Amygdala (tissue), 56 donors: Measurements from ENCODE around the gene CLMP.

ENCODE experiments used
- DNase-seq, 56 donors: peaks; one replicate each; lab custom pipeline; 2025; lab: John Stamatoyannopoulos, UW

The CLMP gene, protein sequence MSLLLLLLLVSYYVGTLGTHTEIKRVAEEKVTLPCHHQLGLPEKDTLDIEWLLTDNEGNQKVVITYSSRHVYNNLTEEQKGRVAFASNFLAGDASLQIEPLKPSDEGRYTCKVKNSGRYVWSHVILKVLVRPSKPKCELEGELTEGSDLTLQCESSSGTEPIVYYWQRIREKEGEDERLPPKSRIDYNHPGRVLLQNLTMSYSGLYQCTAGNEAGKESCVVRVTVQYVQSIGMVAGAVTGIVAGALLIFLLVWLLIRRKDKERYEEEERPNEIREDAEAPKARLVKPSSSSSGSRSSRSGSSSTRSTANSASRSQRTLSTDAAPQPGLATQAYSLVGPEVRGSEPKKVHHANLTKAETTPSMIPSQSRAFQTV

DNA sequence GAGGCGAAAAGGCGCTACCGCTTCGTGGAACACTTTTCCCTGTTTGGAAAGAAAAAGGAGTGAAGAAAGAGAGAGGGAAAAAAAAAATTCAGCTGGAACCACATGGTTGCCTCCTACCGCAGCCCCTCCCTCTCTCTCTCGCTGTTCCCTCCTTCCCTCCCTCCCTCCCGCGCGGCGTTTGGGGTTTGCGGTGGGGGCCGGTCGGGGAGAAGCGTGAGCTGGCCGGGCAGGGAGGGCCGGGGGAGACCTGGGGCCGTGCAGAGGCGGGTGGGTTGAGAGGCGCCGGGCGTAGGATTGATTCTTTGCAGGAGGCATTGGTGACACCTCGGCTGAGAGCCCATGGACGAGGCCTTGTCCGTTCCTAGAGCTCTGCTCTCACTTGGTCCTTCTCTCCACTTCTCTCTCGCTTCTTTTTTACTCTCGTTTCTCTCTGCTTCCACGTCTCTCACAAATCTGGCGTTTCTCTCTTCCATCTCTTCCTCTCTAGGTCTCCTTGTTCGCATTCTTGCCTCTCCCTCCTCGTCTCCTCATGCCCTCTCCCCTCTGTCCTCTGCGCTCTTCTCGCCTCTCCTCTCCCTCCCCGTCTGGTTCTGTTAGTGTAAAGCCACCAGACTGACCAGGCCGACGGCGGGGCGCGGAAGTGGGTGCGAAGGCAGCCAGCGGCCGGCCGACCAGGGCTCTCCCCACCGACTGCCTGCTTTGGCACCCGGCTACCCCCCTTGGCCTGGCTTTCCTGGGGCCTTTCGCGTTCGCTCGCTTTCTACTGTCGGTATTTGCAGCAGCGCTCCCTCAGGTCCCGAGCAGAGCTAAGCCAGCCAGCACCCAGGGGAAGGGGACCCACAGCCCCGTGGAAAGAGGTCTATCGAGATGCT lies at the start of gene CLMP:
TSS of gene CLMP (minus strand) at position 61 of the 872 bp plus-strand sequence. CDS start 308 bp downstream, outside the sequence.
- peak in 1 of 56 donors; percentile 21 for DNase-seq

DNA sequence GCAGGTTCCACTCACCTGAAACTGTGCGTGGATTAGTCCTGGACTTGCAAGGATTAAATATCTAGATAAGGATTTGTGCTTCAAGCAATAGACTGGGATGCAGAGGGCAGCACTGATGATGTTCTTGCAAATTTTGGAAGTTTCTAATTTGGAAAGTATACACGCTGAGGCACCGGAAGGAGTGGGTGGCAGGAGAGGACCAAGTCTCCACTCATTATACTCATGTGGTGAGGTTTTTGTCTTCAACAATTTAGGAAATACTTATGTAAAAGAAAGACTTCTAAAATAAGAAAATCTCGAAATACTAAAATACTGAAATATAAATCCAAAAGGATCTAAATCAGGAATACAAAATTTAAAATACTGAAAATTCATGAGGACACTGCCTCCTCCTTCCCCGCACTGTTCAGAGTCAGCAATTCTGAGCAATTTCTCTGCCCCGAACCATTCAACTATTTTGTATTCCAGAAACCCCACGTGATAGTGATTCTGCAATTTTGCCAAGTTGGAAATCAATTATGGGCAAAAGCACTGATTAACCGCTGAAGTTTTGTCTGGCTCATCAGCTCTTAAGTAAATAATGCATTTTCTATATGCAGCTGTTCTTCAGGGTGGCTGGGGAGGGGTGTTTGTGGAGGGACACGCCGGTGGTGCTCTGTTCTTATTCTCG lies 47.0 kb upstream of the CLMP start:
- DNase-seq: peak in 2 of 56 donors; percentile 3 to 7

DNA sequence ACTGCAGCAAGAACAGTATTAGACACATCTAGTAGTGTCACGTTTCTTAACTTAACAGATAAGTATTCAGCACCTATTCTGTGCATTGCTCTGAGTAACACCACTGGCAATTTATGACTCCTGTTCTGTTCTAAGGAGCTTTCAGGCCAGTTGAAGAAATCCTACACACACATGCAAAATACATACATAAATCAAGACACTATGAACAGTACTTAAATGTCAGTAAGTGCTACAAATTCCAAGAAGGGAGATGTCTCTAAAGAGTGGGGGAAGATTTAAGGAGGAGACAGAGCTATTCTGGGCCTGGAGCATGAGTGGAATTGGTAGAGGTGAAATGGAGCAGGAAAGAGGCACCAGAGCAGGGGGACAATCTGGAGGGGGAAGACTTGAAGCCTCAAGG lies 46.2 kb upstream of the CLMP start:
- DNase-seq: no peak

DNA sequence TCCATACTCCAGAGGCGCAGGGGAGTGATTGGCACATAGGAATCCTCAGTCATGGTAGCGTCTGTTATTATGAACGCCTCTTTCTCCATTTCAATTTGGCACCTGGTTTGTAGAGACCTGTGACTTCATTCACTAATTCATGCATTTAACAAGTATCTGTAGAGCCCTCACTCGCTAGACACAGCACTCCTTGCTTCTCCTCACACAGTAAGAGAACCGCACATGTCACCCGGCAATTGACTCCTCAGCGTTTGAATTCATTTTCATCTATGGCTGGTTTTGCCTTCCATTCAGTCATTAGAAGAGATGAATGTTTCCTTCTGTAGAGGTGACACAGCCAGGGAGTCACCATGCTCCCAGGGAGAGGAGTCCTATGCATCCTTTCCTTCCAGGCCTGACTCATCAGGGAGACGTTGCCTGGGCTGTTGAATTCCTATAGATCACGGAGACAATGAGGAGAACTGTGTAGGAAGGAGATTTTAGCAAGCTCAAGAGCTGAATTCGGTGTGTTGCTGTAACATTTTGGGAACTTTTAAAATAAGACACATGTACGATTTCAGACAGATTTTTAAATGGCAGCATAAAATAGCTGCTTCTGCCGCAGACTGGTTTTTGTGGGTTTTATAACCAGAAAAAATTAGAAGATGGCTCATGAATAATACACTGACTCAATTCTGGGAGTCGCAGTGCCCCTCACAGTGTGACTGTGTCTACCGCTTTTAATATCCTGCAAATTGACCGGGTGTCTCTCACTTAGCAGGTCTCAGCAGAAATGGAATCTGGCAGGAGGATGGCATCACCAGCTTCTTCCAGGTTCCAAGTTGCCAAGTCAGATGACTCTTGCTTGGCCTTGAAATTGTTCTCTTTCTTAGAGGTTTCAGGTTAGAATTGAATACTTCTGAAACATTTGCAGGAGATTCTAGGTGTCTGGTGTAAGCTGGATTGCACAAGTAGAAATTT lies 44.4 kb upstream of the CLMP start:
- DNase-seq: peak in 4 of 56 donors; percentile 11 to 33 (median 22)

DNA sequence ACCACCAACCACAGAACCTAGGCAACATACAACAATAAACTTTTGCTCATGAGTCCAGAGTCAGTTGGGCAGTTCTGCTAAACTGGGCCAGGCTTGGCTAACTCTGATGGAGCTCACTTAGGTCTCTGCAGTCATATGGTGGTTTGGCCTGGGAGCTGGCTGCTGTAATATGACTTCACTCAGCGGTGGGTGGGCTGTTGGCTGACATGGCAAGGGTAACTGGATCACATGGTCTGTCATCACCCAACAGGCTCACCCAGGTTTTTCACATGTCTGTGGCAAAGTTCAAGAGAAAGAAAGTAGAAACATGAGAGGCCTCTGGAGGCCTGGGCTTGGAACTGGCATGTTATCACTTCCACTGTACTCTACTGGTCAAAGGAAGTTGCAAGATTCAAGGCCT lies 43.2 kb upstream of the CLMP start:
- no peak for DNase-seq

DNA sequence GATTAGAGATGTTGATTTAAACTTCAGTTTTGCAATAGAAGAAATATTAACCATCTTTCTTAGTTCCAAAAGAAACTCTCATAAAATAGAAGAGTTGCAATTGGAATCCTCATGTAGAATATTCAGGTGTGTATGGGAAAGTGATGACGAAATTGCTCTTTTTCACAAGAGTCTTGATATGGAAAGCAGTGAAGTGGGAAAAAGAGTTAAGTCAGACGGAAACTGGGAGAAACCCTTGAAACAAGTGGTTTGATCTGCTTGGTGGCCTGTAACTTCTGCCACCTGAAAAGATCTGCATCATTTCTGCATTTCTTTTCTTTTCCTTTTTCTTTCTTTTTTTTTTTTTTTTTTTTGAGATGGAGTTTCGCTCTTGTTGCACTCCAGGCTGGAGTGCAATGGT lies 41.8 kb upstream of the CLMP start:
- no peak for DNase-seq

DNA sequence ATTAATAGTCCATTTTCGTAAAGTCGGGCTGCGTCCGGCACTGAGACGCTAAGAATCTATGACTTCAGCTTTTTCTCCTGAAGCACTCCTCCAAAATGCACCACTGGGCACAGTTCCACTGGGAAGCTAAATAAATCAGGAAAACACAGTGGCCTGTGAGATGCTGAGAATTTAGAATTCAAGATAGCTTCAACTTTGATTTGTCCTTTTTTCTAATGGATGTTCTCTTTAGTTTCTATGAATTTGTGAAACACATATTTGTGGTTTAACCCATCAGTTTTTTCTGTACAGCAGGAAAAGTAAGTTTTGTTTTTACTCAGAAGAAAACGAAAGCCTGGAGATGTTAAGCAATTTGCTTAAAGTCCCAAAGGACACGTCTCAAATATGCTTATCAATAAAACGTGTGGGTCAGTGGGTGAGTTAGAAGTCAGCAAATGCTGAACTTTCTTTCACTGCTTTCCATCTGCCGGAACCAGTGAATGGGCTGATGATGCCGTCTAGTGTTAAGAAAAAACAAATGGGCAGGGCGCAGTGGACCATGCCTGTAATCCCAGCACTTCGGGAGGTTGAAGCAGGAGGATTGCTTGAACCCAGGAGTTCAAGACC lies 40.7 kb upstream of the CLMP start:
- no peak for DNase-seq

DNA sequence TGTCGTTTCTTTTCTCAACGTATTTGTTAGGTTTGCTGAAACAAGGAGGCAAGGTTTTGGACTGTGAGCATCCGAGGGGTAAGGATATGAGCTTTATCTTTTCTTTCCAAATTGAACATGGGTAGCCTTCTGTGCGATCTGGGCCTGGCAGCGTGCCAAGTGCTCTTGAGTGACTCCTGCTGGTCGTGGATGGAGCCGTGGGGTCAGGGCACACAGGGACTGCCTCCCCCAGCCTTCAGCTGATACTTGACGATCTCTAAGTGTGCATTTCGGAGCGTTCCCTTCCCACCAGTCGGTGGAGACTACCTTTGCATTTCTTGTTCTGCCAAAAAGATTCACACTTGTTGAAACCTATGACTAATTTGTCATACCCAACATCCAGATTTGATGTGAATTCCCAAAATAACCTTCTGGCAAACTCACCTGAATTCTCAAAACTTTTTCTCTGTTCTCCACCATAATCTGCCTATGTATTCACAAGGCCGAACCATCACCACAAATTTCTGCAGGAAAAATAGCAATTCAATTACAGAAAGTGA lies 40.1 kb upstream of the CLMP start:
- peak in 7 of 56 donors; percentile 5 to 32 (median 23) for DNase-seq

DNA sequence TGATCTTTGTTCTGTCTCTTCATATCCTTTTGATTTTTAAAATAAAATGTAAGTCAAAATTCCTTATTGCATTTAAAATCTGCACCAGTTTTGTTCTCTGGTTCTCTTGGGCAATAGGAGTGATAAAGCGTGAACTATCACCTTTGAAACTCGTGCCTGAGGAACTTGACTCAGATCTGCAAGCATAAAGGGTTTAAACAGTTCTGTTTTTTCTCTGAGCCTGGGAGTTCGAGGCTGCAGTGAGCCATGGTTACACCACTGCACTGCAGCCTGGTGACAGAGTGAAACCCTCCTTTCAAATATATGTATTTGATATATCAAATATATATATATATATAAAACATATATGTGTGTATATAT lies 38.9 kb upstream of the CLMP start:
- DNase-seq: no peak

DNA sequence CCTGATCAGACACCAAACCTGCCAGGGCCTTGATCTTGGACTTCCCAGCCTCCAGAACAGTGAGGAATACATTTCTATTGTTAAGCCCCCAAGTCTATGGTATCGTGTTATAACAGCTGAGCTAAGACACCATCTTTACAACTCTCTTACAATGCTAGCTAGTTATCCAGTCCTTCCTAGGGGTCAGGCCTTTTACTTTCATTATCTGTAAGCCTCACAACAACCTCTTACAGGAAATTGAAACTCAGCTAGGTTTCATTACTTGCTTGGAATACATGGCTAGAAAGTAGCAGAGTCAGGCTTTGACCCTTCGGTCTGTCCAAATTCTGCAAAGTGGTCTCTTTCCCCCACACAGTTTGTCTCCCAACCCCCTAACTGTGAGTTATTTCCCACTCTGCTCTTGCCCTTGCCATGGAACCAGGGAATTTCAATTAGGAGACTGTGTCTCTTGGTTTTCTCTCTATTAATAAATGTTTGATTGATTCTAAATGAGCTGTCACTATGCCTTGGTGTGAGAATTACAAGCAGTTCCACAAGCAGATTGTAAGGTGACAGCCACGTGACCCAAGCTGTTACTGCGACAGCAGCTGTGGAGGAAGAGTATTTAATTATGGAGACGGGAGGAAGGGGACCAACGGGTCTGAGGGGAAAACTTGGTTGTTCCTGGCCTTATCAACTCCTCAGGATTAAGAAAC lies 38.4 kb upstream of the CLMP start:
- DNase-seq: peak in 5 of 56 donors; percentile 6 to 40 (median 14)

DNA sequence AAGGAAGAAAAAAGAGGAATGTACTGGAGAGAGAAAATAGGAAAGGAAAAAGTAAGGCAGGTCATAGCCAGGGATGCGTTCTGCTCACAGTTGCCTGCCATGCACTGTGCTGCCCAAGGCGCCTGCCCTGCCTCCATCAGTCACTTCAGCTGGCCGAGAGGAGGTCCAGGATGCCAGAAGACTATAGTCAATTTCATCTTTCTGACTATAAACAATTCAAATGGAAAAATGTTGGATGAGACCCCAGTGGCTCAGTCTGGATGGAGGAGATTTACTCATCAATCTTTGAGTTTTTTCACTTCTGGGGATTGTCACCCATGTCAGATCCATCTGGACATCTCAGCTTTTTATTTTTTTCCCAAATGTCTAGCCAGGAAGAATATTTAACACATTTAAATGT lies 36.7 kb upstream of the CLMP start:
- DNase-seq: no peak

DNA sequence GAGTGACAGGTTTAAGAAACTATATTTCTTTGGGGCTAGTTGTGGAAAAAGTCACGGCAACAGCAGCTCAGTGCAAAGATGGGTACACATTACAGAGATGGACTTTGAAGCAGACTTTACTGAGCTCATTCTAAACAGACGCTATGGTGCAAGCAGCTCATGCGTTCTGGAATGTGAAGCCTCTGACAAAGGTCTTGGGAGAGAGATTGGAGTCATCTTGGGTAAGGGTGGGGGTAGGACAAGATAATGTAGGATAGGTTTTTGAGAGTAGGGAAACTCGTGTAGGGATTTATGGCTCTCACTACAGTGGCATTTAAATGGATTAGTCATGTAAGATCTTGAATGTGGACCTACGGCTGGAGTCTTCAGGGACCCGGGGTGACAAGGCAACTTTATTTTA lies 36.2 kb upstream of the CLMP start:
- DNase-seq: no peak

DNA sequence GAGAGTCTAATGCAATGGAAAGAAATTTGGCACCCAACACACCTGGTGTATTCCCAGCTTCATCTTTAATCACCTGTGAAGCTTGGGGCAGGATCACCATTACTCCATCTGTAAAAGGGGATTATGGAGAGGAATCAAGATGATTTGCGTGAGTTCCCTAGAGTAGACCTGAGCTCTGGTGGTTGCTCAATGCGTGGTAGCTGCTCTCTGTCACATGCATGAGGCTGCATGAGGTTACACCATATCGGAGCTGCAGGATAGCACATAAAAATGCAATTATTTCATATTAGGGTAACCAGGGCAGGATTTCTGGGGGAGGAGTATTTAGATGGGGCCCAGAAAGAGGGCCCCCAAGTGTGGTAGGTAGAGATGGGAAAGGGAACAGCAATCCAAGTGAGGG lies 35.3 kb upstream of the CLMP start:
- DNase-seq: no peak

DNA sequence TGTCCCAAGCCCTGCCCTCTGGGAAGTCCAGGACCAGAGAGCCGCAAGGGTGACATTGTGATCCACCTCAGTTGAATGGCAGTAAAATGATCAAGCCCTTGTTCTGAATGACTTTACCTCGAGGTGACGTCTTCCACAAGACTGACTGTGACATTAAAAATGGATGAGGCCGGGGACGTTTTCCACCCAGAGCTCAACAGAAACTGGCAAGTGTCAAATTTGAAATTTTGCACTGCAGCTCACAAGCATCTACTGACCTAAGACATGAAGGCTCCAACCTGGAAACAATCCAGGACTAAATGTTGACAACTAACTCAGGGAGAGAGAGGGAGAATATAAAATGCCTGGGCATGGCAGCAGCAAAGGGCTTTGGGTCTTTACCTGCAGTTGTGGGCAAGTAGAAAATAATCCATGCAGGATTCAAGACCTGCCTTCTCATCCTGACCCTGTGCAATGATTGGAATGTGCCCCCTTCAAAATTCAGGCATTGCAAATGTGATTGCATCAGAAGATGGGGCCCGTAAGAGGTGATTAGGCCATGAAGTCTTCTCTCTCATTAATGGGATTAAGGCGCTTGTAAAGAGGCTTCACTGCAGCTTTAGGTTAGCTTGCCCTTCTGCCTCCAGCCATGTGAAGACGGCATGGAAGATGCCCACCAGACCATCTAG lies 33.6 kb upstream of the CLMP start:
- no peak for DNase-seq

DNA sequence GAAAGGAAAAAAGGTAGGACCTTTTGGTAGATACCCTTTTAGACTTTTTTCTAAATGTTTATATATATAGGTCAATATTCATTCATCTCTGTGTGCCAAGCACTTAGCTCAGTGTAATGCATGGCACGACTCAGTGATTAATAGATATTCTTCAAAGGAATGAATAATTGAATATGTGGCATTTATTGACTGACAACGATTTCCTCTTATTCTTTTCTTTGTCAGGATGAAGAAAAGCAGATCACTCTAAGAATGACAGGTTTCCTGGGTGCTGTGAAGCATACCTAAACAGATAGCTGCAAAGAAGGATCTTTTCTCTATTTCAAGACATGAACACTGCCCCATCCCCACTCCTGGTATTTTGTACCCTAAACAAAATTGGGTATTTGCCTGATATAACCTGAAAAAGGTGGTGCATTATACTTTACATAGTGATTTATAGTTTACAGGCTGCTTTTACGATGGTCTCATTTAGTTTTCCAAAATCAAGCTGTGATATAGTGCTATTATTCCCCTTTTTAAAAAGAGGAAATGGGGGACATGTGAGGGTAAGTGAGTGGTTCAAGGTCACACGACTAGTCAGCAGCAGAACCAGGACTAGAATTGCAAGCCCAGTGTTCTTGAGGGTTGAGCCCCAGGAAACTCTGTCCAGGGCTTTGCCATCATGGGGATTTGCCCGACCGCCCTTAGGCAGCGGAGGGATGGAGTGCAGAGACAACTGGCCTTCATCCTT lies 32.9 kb upstream of the CLMP start:
- DNase-seq: no peak

DNA sequence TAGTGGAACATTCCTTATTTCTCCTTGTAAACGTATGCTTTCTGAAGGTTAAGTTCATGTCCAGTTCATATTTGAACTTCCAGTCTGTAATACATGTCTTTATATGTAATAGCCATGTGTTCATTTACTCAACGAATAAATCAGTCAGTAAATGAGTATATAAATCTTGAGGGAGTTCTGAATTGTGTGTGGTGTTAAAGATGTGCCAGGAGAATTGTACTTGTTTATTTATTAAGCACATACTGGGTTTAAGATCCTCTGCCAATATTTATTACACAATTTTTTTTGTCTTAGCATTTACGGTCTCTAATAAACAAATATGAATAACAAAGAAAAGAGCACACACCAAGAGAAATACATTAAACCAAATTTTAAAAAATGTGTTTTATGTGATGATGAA lies 26.5 kb upstream of the CLMP start:
- no peak for DNase-seq

DNA sequence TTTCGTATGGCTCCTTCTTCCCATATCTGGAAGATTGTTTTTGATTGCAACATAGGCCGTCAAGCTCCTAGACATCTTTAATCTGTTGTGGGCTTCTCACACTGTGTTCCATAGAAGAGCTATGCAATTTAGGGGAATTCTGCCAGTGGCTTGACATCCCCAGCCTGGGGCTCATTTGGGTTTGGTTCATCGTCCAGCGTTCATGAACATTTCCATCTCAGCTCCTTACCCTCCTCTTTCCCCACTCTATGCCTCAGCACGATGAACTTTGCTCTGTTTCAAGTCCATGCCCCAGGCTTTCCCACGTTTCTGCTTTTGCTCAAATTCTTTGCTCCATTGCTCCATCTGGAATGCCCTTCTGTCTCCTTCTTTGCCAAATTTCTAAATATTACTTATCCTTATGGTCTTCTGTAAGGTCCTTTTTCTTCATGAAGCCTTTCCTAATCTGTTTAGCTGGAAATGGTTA lies 26.1 kb upstream of the CLMP start:
- no peak for DNase-seq
